ENCODE measurements around the gene TUBG1.

- TF ChIP-seq RARB (CRISPR knock-in tag; IDR thresholded peaks at IDR 0.05) = no peak
- TF ChIP-seq ZNF565 (CRISPR knock-in tag; conservative IDR thresholded peaks at IDR 0.05; ENCODE audit: low read depth) = no peak
- no peak for TF ChIP-seq ZNF70 (CRISPR knock-in tag; IDR thresholded peaks at IDR 0.05)
These were observed 36.4 kb upstream of the TUBG1 start for GRCh38 chr17:42573095-42573494.

Measured in SK-N-SH treated with all-trans-retinoic acid at 6 μM for 48 hours (cell line).